Measurements from ENCODE around the gene NHLRC3.
A peak's percentile ranks its signal among the peaks of the same experiment; 100 is the strongest.
"Not testable (repeated sequence)": the region's sequence is repeated elsewhere in the genome, so short reads cannot be mapped to it uniquely, and the experiment has no call there.

The NHLRC3 gene

GRCh38 chr13:39037880-39038568 lies at the start of gene NHLRC3, which contains the start of gene PROSER1:
Gene NHLRC3 (plus strand): TSS chr13:39038456. CDS start chr13:39038640, 184 bp downstream.
Gene PROSER1 (minus strand): TSS chr13:39038089. CDS start chr13:39037242, 847 bp downstream.
- peak; percentile 21 for DNase-seq

- no peak for DNase-seq
These were observed 47.6 kb upstream of the NHLRC3 start, which contains the start of gene STOML3 for GRCh38 chr13:38990693-38991092. Gene STOML3 (minus strand): TSS chr13:38990831. CDS start chr13:38990721, 110 bp downstream.

- DNase-seq, result no peak
These were observed 44.9 kb upstream of the NHLRC3 start for GRCh38 chr13:38993381-38993780.

- no peak for DNase-seq
These were observed 39.5 kb upstream of the NHLRC3 start for GRCh38 chr13:38998739-38999138.

DNA sequence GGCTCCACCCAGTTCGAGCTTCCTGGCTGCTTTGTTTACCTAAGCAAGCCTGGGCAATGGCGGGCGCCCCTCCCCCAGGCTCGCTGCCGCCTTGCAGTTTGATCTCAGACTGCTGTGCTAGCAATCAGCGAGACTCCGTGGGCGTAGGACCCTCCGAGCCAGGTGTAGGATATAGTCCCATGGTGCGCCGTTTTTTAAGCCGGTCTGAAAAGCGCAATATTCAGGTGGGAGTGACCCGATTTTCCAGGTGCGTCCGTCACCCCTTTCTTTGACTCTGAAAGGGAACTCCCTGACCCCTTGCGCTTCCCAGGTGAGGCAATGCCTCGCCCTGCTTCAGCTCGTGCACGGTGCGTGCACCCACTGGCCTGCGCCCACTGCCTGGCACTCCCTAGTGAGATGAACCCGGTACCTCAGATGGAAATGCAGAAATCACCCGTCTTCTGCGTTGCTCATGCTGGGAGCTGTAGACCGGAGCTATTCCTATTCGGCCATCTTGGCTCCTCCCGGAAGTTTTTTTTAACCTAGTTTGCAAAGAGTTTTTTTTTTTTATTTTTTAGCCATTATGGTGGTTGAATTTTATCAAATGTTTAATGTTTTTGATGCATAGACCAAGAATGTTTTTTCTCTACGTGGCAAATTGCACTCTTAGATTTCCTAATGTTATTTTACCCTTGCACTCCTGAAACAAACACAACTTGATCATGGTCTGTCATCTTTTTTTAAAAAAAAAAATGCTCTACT lies 31.7 kb upstream of the NHLRC3 start:
- not testable (repeated sequence) for DNase-seq

DNA sequence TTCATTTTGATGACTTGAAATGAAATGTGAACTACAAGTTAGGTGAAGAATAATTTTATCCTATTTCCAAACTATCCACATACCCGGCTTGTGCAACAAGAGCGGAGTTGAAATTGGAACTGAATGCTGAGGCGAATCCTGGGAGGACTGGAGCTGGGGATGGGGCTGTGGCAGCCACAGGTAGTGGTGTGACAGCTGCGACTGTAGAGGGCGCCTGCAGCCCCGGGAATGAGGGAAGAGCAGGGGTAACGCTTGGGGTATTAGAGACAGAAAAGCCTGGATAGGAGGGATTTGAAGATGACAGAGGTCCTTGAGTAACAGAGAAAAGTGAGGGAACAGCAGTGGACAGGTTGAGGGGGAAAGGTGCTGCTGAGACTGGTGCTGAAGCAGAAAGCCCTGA lies 25.6 kb upstream of the NHLRC3 start:
- DNase-seq, result no peak

GRCh38 chr13:39013462-39013861 lies 24.8 kb upstream of the NHLRC3 start:
- no peak for DNase-seq

DNA sequence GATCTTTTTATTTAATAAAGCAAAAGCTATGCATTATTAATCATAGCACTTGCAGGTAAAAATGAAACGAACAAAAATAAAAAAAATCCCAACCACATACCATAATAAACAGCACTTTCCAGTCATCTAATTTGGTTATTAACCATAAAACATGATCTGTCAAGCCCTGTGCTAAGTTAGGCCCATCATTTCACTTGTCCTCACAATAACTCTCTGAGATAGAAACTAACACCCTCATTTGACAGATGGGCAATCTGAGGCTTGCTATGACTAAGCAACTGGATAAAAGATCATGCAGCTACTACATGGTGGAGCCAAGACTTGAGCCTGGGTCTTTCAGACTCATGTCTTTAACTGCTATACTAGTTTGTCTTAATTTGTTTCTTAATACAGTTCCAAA lies 22.2 kb upstream of the NHLRC3 start:
- no peak for DNase-seq

GRCh38 chr13:39016787-39017186 lies 21.5 kb upstream of the NHLRC3 start:
- DNase-seq, result no peak

DNA sequence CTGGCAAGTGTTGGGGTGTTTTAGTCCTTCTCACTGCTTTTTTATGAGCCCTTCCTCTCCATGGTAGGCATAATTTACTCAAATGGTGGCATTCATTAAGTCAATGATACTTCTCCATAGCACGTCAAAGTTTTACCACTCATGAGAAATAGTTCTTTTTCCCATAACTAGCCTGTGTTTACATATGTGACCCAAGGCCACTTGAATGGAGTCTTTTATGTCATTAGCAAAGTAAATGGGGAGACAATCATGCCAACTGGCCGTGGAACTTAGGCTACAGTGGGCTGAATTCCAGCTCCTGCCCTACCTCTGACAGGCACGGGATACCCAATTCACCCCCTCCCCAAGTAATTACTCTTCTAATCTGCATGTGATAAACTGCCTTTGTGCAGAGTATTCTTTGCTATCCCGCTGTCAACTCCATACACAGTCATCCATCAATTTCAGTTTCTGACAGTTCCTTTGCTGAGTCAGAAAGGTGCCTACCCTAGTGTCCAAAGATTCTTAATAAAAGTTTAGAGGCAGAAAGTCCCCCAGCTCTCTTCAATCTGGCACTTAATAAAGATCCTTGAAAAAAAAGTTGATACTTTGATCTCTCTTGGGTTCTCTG lies 17.3 kb upstream of the NHLRC3 start:
- no peak for DNase-seq

GRCh38 chr13:39023316-39023715 lies 14.9 kb upstream of the NHLRC3 start:
- no peak for DNase-seq

GRCh38 chr13:39023761-39024160 lies 14.5 kb upstream of the NHLRC3 start:
- DNase-seq, result no peak

DNA sequence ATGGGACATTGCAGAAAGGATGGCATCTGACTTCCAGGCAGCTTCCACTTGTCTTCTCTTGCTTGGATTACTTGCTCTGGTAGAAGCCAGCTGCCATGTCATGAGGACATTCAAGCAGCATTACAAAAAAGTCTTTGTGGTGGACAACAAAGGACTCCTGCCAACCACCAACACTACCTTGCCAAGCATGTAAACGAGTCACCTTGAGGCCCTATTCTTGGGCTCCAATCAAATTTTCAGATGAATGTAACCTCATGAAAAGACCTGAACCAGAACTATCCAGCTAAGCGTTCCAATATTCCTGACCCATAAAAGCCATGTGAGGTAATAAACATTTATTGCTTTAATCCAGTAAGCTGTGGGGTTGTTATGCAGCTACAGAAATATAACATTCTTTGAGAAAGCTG lies 12.8 kb upstream of the NHLRC3 start:
- DNase-seq, result no peak

GRCh38 chr13:39032150-39032549 lies 6.1 kb upstream of the NHLRC3 start:
- DNase-seq, result no peak

- no peak for DNase-seq
These were observed 4.2 kb upstream of the NHLRC3 start for GRCh38 chr13:39034085-39034484.

- no peak for DNase-seq
These were observed 3.1 kb upstream of the NHLRC3 start for GRCh38 chr13:39035204-39035603.

GRCh38 chr13:39035799-39036198 lies 2.5 kb upstream of the NHLRC3 start:
- no peak for DNase-seq

- no peak for DNase-seq
These were observed 2.0 kb upstream of the NHLRC3 start for GRCh38 chr13:39036212-39036611.

- DNase-seq, result no peak
These were observed 811 bp upstream of the NHLRC3 start for GRCh38 chr13:39037410-39037879.

GRCh38 chr13:39038569-39039030 lies 344 bp downstream of the NHLRC3 start:
- no peak for DNase-seq

- DNase-seq, result no peak
These were observed 785 bp downstream of the NHLRC3 start for GRCh38 chr13:39039041-39039440.

DNA sequence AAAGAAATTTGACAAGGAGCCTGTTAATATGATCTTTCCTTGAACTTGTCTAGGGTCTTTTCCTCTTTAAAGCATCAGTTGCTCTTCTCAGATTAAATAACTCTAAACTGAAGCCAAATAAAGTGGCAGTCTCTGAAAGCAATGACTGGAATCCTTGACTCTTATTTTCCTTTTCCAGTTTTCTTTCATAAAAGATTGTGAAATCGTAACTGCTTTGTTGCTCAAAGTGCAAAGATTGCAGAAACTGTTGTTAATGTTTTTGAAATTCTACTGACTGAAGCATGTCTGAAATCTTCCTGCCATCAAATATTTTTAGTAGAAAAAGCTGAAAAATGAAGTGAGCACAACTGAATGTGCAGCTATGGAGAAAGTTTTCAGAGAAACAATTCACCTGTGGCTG lies 1.9 kb downstream of the NHLRC3 start:
- no peak for DNase-seq

DNA sequence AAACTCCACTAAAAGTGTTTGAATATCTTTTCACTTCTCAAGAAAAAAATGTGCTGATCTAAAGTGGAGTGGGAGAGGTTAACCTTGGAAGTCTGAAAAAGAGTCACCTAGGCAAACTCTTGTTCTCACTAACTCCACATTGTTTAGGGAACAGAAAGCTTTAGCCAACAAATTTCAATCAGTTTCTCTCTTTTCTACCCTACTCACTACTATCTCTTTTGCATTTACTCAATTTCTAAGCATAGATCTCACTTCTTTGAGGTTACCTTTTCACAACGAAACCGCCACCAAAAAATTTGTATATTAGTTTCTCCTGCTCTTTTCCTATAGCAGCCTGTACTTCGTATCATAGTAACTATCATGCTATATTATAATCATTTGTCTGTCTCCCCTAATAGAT lies 6.3 kb downstream of the NHLRC3 start:
- DNase-seq, result no peak

- DNase-seq, result no peak
These were observed 9.3 kb downstream of the NHLRC3 start for GRCh38 chr13:39047560-39047959.

Data from NCI-H1436 treated with DMSO at 0.1 percent for 48 hours (cell line).